SKM-1 treated with dmso at 0.1 percent for 144 hours (cell line): ENCODE results near the gene FSD1L.

Source experiments
- DNase-seq: peaks from one replicate; lab custom pipeline; 2025; ENCODE audit not compliant: unreplicated experiment; lab: John Stamatoyannopoulos, UW

FSD1L gene

GRCh38 chr9:105447814-105448812, at the start of gene FSD1L:
Gene FSD1L, plus strand, starts transcription at chr9:105448034. Its CDS starts 187 bp downstream, at chr9:105448221.
- peak; percentile 66 for DNase-seq

DNA sequence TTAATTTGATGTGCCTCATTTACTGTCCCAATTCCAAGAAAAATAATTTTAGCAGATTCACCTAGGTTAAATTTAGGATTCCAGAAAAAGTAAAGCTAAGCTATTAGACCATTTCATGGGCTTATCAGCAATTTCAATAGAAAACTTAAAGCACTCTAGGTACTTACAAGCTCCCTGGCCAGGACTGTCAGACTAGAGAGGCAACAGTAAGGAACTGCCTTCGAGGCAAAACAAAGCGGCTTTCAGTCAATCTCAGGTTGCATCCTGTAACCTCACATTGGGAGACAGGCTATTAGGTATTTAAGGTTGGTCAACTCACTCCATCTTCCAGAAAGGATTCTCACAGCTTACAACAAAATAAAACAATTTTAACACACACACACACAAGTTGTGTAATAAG, 48.7 kb upstream of the FSD1L start:
- no peak for DNase-seq

DNA sequence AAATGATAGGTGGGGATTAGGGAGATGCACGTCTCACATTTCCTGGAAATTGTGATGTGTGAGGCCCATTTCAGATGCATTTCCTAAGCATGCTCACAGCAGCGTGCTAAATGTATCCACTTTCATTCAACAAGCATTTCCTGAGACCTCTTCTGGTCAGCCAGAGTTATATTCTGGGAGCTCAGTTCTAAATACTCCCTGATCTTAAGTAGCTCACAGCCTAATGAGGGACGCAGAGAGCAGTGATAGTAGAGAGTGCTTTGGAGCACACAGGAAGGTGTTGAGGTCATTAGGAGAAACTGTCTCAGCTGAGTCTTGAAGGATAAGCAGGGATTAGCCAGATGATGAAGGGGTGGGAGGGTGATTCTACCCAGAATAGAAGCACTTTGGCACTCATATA, 46.2 kb upstream of the FSD1L start:
- DNase-seq = no peak

GRCh38 chr9:105403552-105404248, 44.1 kb upstream of the FSD1L start:
- DNase-seq = no peak

- DNase-seq = no peak
Measured at GRCh38 chr9:105405514-105406131, 42.2 kb upstream of the FSD1L start.

- no peak for DNase-seq
Measured at GRCh38 chr9:105406369-105406768, 41.5 kb upstream of the FSD1L start.

DNA sequence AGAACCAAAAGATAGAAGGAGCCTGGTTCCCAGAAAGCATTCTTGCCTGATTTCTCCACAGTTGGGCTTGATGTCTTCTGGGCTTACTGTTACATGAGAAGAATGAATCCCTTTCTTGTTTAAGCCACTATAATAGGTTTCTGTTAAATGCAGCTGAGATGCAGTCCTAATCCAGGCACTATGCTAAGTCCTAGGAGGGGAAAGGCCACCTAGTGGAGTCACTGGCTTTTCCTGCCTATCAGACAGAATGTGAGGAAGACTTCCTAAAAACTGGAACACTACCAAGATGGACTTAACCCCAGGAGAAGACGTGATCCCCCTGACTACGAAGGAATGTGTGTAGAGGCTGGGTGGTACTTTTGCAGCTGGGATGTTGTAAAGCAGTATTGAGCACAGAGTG, 34.3 kb upstream of the FSD1L start:
- DNase-seq = no peak

DNA sequence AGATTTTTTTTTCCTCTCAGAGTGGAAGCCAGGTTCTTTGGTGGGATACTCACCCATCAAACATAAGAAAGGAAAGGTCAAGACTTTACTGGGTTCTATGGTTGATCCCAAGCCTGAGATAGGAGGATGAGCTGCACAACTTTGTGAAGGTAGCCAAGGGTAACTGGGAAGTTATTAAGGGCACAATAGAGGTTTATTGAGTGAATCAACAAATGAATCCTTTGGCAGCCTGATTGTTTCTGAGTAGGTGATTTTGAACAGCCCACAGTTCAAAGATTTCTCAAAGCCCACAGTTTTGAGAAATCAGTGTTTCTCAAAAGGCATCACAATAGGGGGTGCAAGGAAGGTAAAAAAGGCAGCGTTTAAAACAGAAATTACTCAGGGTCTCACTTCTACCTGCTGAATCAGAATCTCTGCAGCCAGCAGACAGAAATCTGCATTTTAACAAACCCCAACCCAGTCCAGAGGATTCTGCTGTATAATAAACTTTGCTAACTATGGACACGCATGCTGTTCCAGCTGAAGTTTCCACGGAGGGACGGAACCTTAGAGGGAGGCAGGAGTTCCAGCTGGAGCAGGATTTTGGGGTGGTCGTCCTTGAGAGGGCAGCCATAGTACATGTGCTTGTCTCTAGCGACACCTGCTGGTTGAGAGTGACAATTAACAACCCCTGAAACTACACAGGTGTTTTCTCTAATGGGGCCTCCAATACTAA, 32.7 kb upstream of the FSD1L start:
- no peak for DNase-seq

DNA sequence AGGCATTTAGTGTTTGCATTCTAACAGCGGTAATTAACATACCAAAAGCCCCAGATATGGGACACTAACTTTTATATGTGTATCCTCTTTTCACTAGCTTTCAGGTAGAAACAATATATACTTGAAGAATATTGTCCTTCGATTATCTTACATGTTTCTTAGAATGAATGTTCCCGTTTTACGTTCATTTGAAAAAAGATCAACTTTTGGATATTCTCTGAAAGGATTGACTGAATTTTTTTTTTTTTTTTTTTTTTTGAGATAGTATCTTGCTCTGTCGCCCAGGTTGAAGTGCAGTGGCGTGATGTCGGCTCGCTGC, 32.2 kb upstream of the FSD1L start:
- no peak for DNase-seq

GRCh38 chr9:105416840-105417239, 31.0 kb upstream of the FSD1L start:
- no peak for DNase-seq

DNA sequence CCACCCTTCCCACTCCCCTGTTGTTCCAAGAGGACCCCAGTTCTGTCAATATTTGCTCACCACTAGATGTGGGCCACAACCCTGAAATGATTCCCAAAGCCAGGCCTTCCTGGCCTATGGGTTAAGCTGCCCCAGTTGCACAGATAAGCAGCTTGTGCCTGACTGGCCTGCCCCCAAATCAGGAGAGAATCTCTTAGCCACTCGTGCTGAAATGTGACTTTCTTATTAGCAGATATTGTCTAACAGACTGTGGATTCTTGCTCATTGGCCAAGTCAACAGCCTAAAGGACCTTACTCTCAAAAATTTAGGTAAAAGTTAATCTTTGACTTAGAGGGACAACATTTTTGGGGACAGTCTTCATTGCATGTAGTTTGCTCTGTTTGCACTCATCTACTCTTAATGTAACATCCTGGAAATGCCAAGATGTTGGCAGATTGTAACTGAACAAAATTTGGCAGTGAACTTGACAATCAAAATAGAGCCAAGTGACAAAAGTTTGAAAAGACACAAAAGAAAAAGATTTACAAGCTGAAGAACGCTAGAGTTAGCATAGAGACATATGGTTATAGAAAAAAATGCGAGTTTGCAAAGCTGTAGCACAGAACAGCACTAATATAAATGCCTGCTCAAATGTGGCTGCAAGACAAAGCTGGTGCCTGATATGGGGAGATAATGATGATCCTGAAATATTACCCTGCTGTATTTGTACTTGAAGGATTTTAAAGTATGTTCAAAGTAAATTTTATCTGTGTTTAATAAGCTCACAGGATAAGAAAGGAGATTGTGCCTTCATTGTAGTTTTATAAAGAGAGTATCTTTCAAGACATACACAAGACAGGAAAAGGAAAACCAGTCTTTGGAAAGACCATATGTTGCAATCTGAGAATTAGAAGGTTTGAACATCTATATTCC, 29.0 kb upstream of the FSD1L start:
- no peak for DNase-seq

GRCh38 chr9:105419816-105420597, 27.8 kb upstream of the FSD1L start:
- DNase-seq = no peak

- no peak for DNase-seq
Measured at GRCh38 chr9:105421154-105421553, 26.7 kb upstream of the FSD1L start.

DNA sequence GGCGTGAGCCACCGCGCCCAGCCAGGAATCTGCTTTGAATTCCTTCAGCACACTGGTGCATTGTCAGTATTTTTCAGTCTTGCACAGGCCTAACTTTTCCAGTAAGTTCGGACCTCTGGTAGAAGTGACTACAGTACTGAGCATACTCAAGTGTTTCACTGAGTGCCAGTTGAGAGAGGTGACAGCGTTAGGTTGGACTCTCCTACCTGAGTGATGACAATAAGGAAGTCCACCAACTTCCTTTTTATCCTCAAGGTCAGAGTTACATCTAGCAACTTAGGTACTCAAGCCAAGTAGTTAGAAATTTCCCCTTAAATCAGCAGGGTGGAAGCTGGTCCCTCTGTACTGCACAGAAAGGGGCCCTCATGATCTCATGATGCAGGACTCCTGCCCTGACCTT, 26.0 kb upstream of the FSD1L start:
- no peak for DNase-seq

GRCh38 chr9:105425816-105426433, 21.9 kb upstream of the FSD1L start:
- no peak for DNase-seq

DNA sequence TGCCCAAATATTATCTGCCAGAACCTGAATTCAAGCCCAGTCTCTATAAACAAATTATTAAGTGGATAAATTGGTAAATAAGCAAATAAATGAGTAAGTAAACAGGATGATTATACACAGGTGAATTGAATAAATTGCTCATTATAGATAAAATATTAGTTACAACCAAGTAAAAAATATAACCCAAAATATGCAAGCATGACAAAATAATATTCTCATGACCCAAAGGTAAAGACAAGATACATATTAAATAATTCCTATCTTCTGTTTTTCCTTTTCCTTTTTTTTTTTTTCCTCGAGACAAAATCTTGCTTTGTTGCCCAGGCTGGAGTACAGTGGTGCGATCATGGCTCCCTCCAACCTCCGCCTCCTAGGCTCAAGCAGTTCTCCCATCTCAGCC, 21.2 kb upstream of the FSD1L start:
- no peak for DNase-seq

DNA sequence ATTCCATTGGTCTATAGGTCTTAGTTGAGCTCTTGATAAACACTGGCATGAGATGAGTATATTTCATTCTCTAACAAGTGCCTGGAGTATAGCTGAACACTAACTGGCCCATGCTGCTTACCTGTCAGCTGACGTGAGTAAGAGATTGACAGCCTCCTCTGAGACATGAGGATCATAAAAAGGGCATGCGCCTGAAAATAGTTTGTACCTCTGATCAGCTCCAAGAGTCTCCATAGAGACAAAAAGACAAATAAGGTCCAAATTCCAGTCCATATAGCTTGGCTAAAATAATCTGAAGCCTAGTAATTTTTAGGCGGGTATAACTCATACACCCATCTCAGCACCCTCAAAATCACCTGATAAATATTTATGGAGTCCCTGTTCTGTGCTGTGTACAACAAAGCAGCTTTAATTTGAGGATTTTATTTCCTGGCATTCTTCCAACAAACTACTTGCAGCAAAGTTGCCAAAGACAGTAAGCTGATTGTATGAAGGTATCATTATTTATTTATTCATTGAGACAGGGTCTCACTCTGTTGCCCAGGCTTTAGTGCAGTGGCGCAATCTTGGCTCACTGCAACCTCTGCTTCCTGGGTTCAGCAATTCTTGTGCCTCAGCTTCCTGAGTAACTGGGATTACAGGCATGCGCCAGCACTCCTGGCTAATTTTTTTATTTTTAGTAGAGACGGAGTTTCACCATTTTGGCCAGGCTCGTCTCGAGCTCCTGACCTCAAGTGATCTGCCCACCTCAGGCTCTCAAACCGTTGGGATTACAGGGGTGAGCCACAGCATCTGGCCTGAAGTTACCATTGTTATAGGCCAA, 16.2 kb upstream of the FSD1L start:
- no peak for DNase-seq

DNA sequence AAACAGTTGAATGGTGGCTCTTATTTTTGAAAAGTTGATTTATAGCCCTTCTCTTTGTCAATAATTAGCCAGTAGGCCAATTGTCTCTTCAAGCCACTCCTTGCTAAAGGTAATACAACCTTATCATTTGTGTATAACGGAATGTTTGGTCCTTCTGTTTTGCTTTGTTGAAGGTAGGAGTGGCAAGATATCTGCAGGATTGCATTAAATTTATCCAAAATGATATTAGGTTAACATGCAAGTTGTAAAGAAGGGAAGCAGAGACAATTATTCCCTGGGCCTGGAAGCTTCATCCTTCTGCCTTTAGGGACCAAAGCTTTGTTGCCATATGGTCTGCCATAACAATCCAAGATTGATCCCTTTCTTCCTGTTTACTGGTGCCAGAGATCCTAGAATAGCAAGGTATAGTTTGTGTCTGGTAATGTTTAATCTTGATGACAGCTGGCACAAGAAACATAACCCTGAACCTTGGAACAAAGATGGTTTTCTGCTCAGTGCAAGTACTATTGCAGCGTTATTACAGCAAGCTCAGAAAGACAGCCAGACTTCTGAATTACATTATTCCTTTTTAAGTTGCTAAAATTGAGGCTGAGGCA, 15.5 kb upstream of the FSD1L start:
- DNase-seq = no peak
